Measurements from ENCODE around the gene HPS4.
A peak's percentile ranks its signal among the peaks of the same experiment; 100 is the strongest.

HPS4 gene

DNA sequence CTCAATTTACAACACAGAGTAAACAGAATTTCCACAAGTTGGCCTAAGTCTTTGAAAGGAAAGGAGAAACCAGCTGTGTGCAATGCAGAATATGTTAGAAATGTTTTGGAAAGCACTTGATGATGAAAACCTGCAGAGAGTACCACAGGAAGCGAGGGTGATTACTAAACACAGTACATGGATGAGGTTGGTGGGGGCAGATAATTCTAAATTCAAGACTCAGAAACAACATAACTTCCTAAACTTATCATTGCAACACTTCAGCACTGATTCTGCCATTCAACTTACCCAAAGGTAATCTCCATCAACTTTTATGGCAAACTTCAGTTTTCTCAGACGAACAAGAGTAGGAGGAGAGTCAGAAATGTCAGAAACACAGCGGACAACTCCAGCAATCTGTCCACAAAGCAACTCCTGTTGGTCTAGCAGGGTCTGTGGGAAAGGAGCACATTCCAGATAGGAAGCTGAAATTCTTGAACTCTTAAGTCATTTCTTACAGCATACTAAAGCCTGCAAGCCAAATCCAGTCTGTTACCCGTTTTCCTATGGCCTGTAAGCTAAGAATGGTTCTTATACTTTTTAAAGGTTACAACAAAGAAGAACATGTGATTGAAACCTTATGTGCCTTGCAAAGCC, 6.8 kb downstream of the HPS4 start:
- Histone ChIP-seq H3K79me2 (ENCODE audit: control insufficient read depth, low read length) (peaks cover 89% of the 10 kb centered on the region), H3K9me2 (replicated peaks; ENCODE audit: control insufficient read depth, low read length) (no peaks in the 10 kb centered on the region), H3K27ac (ENCODE audit: low read depth, low read length) (0 out of 2 replicates have a peak overlapping the region, but pooled peaks have one; percentile 9), H3K27me3 (ENCODE audit: control insufficient read depth, low read length) (no peaks in the 10 kb centered on the region), H3F3A (ENCODE audit: control insufficient read depth, insufficient read depth) (peaks cover 14% of the 10 kb centered on the region), H3K9me3 (ENCODE audit: control insufficient read depth, insufficient read depth, low read length) (no peaks in the 10 kb centered on the region), H3K4me1 (ENCODE audit: control insufficient read depth, low read length) (peaks cover 56% of the 10 kb centered on the region), H4K20me1 (ENCODE audit: control insufficient read depth, insufficient read depth, low read depth, low read length) (no peaks in the 10 kb centered on the region), H3K36me3 (ENCODE audit: control insufficient read depth, low read length) (peaks cover 92% of the 10 kb centered on the region), H3K4me3 (ENCODE audit: low read length) (peak overlapping the region; percentile 97), H3K4me2 (ENCODE audit: low read length) (peak overlapping the region; percentile 98)
- TF ChIP-seq EZH2phosphoT487 (IDR thresholded peaks at IDR 0.05; ENCODE audit: borderline replicate concordance, low read length) = no peak
- TF ChIP-seq CTCF (IDR thresholded peaks at IDR 0.05; ENCODE audit: low read depth, low read length, poor library complexity, severe bottlenecking) = no peak

DNA sequence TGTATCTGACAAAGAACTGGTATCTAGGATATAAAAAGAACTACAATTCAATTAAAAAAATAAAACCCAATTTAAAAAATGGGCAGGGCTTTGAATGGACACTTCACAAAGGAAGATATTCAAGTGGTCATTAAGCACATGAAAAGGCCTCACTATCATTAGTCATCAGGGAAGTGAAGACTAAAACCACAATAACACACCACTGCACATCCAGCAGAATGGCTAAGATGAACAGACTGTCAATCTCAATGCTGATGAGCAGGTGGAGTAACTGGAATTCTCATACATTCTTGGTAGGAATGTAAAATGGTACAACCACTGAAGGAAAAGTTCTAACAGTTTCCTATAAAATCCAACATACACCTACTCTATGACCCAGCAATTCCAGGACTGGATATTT, 8.9 kb downstream of the HPS4 start:
- Histone ChIP-seq H3K4me1 (ENCODE audit: control insufficient read depth, low read length) (peaks cover 35% of the 10 kb centered on the region), H4K20me1 (ENCODE audit: control insufficient read depth, insufficient read depth, low read depth, low read length) (no peaks in the 10 kb centered on the region), H3K4me2 (ENCODE audit: low read length) (no peak overlapping the region; the same call in 1 of the 2 replicates), H3K79me2 (ENCODE audit: control insufficient read depth, low read length) (peaks cover 68% of the 10 kb centered on the region), H3K27me3 (ENCODE audit: control insufficient read depth, low read length) (no peaks in the 10 kb centered on the region), H3K9me3 (ENCODE audit: control insufficient read depth, insufficient read depth, low read length) (no peaks in the 10 kb centered on the region), H3K4me3 (ENCODE audit: low read length) (no peak overlapping the region), H3K9me2 (replicated peaks; ENCODE audit: control insufficient read depth, low read length) (no peaks in the 10 kb centered on the region), H3K27ac (ENCODE audit: low read depth, low read length) (no peak overlapping the region), H3K36me3 (ENCODE audit: control insufficient read depth, low read length) (peaks cover 92% of the 10 kb centered on the region), H3F3A (ENCODE audit: control insufficient read depth, insufficient read depth) (peaks cover 7% of the 10 kb centered on the region)
- TF ChIP-seq CTCF (IDR thresholded peaks at IDR 0.05; ENCODE audit: low read depth, low read length, poor library complexity, severe bottlenecking) (no peak), EZH2phosphoT487 (IDR thresholded peaks at IDR 0.05; ENCODE audit: borderline replicate concordance, low read length) (no peak)

GRCh38 chr22:26471522-26471921, 12.1 kb downstream of the HPS4 start:
- Histone ChIP-seq H3K27ac (ENCODE audit: low read depth, low read length) (no peak overlapping the region), H3K4me2 (ENCODE audit: low read length) (no peak overlapping the region)
- TF ChIP-seq CTCF (IDR thresholded peaks at IDR 0.05; ENCODE audit: low read depth, low read length, poor library complexity, severe bottlenecking) = no peak
- no peak for TF ChIP-seq EZH2phosphoT487 (IDR thresholded peaks at IDR 0.05; ENCODE audit: borderline replicate concordance, low read length)

More at GRCh38 chr22:26471522-26471921, 12.1 kb downstream of the HPS4 start:
- no peaks in the 10 kb centered on the region for H3K9me2 ChIP-seq (replicated peaks; ENCODE audit: control insufficient read depth, low read length)
- H3K36me3 ChIP-seq (ENCODE audit: control insufficient read depth, low read length) = peaks cover 88% of the 10 kb centered on the region
- no peaks in the 10 kb centered on the region for H4K20me1 ChIP-seq (ENCODE audit: control insufficient read depth, insufficient read depth, low read depth, low read length)
- no peak overlapping the region for H3K4me3 ChIP-seq (ENCODE audit: low read length)
- no peaks in the 10 kb centered on the region for H3K27me3 ChIP-seq (ENCODE audit: control insufficient read depth, low read length)
- no peaks in the 10 kb centered on the region for H3F3A ChIP-seq (ENCODE audit: control insufficient read depth, insufficient read depth)
- no peaks in the 10 kb centered on the region for H3K9me3 ChIP-seq (ENCODE audit: control insufficient read depth, insufficient read depth, low read length)
- H3K79me2 ChIP-seq (ENCODE audit: control insufficient read depth, low read length) = peaks cover 48% of the 10 kb centered on the region
- H3K4me1 ChIP-seq (ENCODE audit: control insufficient read depth, low read length) = peaks cover 5% of the 10 kb centered on the region
